GM12865 (cell line): ENCODE results near the gene ZNF609.

Experiments used
- DNase-seq: peaks from one replicate; pipeline ENCODE4 v3.0.0; 2010; ENCODE audit warnings: low read depth
- H3K4me3 ChIP-seq: 2 replicates; pipeline ENCODE4 v1.5.1; 2011; ENCODE audit warnings: mild to moderate bottlenecking, low read depth, low read length, control low read depth
- CTCF ChIP-seq: IDR thresholded peaks from 2 replicates; pipeline ENCODE4 v1.5.1; 2011; ENCODE audit warnings: low read length, control low read depth, low read depth, inconsistent platforms; ENCODE audit not compliant: insufficient read depth; ENCODE audit errors: missing control alignments

ZNF609 gene

GRCh38 chr15:64459066-64459781 lies 1.2 kb upstream of the ZNF609 start:
- peak overlapping the region; percentile 83 for H3K4me3 ChIP-seq
- DNase-seq = no peak
- no peak for TF ChIP-seq CTCF

GRCh38 chr15:64460724-64461720 lies 644 bp downstream of the ZNF609 start:
- TF ChIP-seq CTCF = no peak
- DNase-seq = peak; percentile 70

GRCh38 chr15:64461721-64462162 lies 1.4 kb downstream of the ZNF609 start:
- H3K4me3 ChIP-seq = peak overlapping the region; percentile 83
- TF ChIP-seq CTCF = no peak
- peak; percentile 38 for DNase-seq

More at GRCh38 chr15:64460724-64461720, 644 bp downstream of the ZNF609 start:
- H3K4me3 ChIP-seq = peak overlapping the region; percentile 83

- DNase-seq = no peak
- no peak for TF ChIP-seq CTCF
- H3K4me3 ChIP-seq = peak overlapping the region; percentile 83
These were observed 2.1 kb downstream of the ZNF609 start for GRCh38 chr15:64462492-64462891.

GRCh38 chr15:64464276-64465005 lies 4.1 kb downstream of the ZNF609 start:
- DNase-seq = no peak
- no peak for TF ChIP-seq CTCF
- H3K4me3 ChIP-seq = no peak overlapping the region; the same call in 1 of the 2 replicates

- DNase-seq = no peak
- H3K4me3 ChIP-seq = no peak overlapping the region
These were observed 6.2 kb downstream of the ZNF609 start for GRCh38 chr15:64466408-64467141.

More at GRCh38 chr15:64466408-64467141, 6.2 kb downstream of the ZNF609 start:
- no peak for TF ChIP-seq CTCF
